GM08714 (cell line): ENCODE measurements around the gene FGD6.
"Not testable (repeated sequence)": the region's sequence is repeated elsewhere in the genome, so short reads cannot be mapped to it uniquely, and the experiment has no call there.

Experiments used
- H3K4me3 ChIP-seq: fragments of 200-500 bp; sonication (Bioruptor generic); 2 replicates; pipeline ENCODE4 v1.5.1; 2014; ENCODE audit warnings: mild to moderate bottlenecking, low read length, inconsistent platforms
- ZNF274 ChIP-seq: IDR thresholded peaks from 2 replicates; pipeline ENCODE4 v1.6.1; 2012; ENCODE audit warnings: mild to moderate bottlenecking, low read depth, low read length

FGD6 gene

DNA sequence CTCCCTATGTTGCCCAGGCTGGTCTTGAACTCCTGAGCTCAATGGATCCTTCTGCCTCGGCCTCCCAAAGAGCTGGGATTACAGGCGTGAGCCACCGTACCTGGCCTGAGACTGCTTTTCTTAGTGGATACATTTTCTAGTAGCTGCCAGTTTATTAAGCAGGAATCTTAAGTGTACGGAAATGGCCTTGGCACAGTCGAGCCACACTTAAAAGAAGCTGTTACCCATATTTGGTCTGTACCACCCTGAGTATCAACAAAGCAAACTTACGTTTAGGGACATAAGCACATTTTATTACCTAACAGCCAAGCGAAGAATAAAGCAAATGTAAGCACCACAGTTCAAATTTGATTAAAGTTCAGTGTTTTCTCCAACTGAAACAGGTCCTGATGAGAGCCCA, 93.2 kb downstream of the FGD6 start:
- H3K4me3 ChIP-seq = no peak overlapping the region
- no peak for TF ChIP-seq ZNF274

DNA sequence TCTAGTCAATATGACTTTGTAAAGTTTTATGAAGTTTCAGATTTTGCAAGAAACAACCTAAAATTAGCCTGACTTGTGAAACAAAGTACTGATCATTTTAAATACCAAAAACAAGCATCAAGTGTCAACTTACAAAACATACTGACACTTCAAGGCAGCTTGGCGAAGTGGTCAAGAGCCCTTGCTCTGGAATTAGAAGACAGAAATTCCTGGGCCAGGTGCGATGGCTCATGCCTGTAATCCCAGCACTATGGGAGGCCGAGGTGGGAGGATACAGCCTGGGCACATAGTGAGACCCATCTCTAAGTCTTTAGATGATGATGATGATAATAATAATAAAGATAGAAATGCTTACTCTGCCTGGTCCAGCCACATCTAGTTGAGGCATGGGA, 98.5 kb downstream of the FGD6 start:
- H3K4me3 ChIP-seq = no peak overlapping the region
- TF ChIP-seq ZNF274 = no peak

DNA sequence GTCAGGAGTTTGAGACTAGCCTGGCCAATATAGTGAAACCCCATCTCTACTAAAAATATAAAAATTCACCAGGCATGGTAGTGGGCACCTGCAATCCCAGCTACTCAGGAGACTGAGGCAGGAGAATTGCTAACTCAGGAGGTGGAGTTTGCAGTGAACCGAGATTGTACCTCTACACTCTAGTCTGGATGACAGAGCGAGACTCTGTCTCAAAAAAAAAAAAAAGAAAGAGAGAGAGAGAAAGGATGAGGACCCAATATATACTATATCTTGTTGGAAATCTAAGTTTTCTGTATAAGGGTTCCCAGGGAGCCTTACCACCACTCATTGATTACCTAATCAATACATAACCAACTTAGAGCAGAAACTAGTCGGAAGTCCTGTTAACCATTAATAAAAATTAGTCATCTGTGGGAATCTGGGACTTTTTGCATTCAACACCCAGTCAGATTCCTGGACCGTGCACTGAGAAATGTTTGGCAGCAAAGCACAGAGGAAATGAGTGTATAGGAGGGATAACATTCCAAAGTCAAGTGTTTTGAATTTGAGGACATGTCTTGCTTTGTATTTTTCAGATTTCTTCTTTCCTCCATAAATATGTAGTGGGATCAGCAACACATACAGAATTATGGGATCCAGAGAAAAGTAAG, 99.0 kb downstream of the FGD6 start:
- no peak overlapping the region for H3K4me3 ChIP-seq
- TF ChIP-seq ZNF274 = no peak

DNA sequence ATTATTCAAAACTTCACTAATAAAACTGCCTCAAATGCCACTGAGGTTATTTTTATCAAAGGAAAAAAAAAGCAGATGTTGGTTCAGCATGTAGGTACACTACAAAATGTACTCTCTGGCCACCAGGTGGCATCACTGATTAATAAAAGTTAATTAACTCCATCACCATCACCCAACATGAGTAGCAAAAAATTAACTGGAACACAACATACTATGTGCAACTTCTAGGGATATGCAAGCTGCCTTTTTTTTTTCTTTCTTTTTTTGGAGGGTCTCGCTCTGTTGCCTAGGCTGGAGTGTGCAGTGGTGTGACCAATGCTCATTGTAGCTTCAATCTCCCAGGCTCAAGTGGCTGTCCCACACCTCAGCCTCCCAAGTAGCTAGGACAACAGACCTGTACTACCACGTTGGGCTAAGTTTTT, 100.1 kb downstream of the FGD6 start:
- no peak for TF ChIP-seq ZNF274

DNA sequence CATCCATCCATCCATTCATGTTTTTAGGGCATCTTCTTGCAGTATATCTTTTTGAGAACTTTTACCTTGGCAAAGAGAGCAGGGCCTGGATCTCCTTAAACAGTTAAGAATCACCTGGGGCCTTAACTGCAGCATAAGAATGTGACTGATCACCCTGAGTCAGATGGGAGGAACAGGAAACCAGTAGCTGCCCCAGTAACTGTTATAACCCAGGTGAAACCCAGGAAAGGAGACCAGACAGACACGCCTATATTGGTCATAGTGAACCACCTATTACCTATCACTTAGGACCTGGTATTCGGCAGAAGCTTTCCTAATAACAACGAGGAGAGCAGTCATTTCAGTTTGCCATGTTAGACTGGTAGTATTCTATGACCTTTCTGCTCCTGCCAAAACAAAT, 100.5 kb downstream of the FGD6 start:
- no peak for TF ChIP-seq ZNF274
- no peak overlapping the region for H3K4me3 ChIP-seq

More for the DNA sequence above, 100.1 kb downstream of the FGD6 start:
- no peak overlapping the region for H3K4me3 ChIP-seq

DNA sequence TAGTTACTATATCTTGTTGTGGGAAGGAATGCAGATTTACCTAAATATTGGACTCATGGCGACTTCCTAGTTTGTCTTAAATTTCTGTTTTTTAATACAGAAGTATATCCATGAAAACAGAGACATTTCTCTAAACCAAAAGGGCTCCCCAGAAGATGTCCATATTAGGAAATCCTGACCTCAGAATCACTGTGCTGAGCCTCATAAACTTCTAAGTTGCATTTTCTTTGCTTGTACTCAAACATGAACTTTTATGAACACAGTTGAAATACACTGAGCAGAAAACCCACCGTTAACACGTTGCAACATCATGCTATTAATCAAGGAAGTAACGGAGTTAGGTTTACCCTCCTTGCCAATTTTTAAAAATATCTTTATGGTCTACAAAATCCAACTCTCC, 100.9 kb downstream of the FGD6 start:
- H3K4me3 ChIP-seq = no peak overlapping the region
- TF ChIP-seq ZNF274 = no peak

- H3K4me3 ChIP-seq = no peak overlapping the region
- no peak for TF ChIP-seq ZNF274
Measured at GRCh38 chr12:95115641-95116040, 101.6 kb downstream of the FGD6 start.

- no peak overlapping the region for H3K4me3 ChIP-seq
Measured at GRCh38 chr12:95114766-95115405, 102.4 kb downstream of the FGD6 start.

DNA sequence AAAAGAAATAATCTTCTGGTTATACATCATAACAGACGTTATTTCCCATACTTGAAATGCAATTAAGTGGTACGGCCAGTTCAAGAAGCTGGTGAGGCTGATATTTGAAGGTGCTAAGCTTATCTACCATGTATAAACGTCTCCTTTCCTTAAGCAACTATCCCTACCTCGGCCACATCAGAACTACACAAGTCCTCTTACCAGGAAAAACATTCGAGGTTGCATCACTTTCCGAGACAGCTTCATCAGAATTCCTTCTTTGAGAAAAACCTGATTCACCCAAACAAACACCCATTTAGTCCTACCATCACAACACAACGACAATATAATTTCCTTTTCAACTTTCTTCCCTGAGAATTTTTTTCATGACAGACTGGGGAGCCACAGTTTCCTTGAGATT, 109.9 kb downstream of the FGD6 start:
- no peak overlapping the region for H3K4me3 ChIP-seq
- TF ChIP-seq ZNF274 = no peak

More at GRCh38 chr12:95114766-95115405, 102.4 kb downstream of the FGD6 start:
- TF ChIP-seq ZNF274 = no peak

- H3K4me3 ChIP-seq = no peak overlapping the region
- TF ChIP-seq ZNF274 = no peak
Measured at GRCh38 chr12:95105540-95105939, 111.7 kb downstream of the FGD6 start.

DNA sequence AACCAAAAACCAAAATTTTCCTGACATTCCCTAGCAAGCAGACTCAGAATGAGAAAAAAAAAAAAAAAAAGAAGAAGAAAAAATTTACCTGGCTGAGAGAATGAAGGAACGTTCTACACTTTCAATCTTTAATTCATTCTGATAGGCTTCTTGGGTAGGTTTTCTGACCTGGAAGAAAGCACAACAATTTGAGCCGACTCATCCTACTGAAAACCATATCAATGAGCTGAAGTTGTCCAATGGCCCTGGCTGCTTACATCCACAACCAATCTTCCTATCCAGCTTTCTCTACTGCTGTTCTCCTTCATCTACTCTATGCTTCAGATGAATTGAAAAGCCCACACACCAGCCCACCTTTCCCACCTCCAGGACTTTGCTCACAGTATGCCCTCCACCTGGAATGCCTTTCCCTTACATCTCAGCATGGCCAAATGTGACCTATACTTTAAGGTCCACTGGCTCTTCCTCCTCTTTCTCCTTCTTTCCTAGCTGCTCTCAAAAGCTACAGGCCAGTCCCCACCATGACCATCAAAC, 112.3 kb downstream of the FGD6 start:
- no peak for TF ChIP-seq ZNF274
- no peak overlapping the region for H3K4me3 ChIP-seq

GRCh38 chr12:95102916-95103671, 114.2 kb downstream of the FGD6 start:
- TF ChIP-seq ZNF274 = no peak

DNA sequence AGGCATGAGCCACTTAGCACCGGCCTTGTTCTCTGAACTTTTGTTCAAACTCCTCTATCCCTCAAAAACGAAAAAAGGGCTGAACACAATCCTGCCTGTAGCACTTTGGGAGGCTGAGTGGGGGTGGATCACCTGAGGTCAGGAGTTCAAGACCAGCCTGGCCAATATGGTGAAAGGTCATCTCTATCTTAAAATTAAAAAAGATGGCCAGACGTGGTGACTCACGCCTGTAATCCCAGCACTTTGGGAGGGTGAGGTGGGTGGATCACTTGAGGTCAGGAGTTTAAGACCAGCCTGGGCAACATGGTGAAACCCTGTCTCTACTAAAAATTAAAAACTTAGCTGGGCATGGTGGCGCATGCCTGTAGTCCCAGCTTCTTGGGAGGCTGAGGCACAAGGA, 115.3 kb downstream of the FGD6 start:
- not testable (repeated sequence) for H3K4me3 ChIP-seq

More at GRCh38 chr12:95102916-95103671, 114.2 kb downstream of the FGD6 start:
- H3K4me3 ChIP-seq = peak overlapping the region; percentile 17; the same call in 1 of the 2 replicates

GRCh38 chr12:95100264-95101190, 116.7 kb downstream of the FGD6 start:
- H3K4me3 ChIP-seq = no peak overlapping the region
- TF ChIP-seq ZNF274 = no peak
